ENCODE results near the gene RUNX1. TPM values are rescaled to one million over a fixed set of nuclear protein-coding genes. Genes with fewer than 3 reads are reported as not detected.

Gene RUNX1
- total RNA-seq, 2 donors from 2014 or later, result 23.0 to 25.8 TPM

GRCh38 chr21:34939673-34940331 lies 109.3 kb downstream of the RUNX1 start:
- Histone ChIP-seq H3K4me1 (replicated peaks) (no peaks in the 10 kb centered on the region), H3K4me3 (no peak overlapping the region), H3K27me3 (replicated peaks; ENCODE audit: insufficient read depth) (no peaks in the 10 kb centered on the region), H3K36me3 (no peaks in the 10 kb centered on the region), H3K9me3 (no peaks in the 10 kb centered on the region), H3K27ac (no peak overlapping the region)
- intact Hi-C loops (cut with DNase I), result no loop called here
- TF ChIP-seq POLR2A (IDR thresholded peaks at IDR 0.05) (no peak), POLR2AphosphoS5 (IDR thresholded peaks at IDR 0.05) (no peak)
- TF ChIP-seq, protein P1, sequence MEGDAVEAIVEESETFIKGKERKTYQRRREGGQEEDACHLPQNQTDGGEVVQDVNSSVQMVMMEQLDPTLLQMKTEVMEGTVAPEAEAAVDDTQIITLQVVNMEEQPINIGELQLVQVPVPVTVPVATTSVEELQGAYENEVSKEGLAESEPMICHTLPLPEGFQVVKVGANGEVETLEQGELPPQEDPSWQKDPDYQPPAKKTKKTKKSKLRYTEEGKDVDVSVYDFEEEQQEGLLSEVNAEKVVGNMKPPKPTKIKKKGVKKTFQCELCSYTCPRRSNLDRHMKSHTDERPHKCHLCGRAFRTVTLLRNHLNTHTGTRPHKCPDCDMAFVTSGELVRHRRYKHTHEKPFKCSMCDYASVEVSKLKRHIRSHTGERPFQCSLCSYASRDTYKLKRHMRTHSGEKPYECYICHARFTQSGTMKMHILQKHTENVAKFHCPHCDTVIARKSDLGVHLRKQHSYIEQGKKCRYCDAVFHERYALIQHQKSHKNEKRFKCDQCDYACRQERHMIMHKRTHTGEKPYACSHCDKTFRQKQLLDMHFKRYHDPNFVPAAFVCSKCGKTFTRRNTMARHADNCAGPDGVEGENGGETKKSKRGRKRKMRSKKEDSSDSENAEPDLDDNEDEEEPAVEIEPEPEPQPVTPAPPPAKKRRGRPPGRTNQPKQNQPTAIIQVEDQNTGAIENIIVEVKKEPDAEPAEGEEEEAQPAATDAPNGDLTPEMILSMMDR (IDR thresholded peaks at IDR 0.05), result no peak
- 79% methylated on average over 6 of the region's 6 CpGs for WGBS
- DNase-seq (ENCODE audit: low spot score), result no peak

- WGBS, result 58% methylated on average over 2 of the region's 2 CpGs
- no peaks in the 10 kb centered on the region for H3K27me3 ChIP-seq (replicated peaks; ENCODE audit: insufficient read depth)
- no peaks in the 10 kb centered on the region for H3K4me1 ChIP-seq (replicated peaks)
- no peaks in the 10 kb centered on the region for H3K36me3 ChIP-seq
- H3K4me3 ChIP-seq, result no peak overlapping the region
- H3K9me3 ChIP-seq, result no peaks in the 10 kb centered on the region
- no peak for TF ChIP-seq POLR2AphosphoS5 (IDR thresholded peaks at IDR 0.05)
- no peak for TF ChIP-seq POLR2A (IDR thresholded peaks at IDR 0.05)
- TF ChIP-seq, protein P1 (IDR thresholded peaks at IDR 0.05), result no peak
- H3K27ac ChIP-seq, result no peak overlapping the region
- intact Hi-C loops (cut with DNase I), result no loop called here
- DNase-seq (ENCODE audit: low spot score), result no peak
Measured at GRCh38 chr21:34938089-34938764, 110.9 kb downstream of the RUNX1 start.

- Histone ChIP-seq H3K4me1 (replicated peaks) (no peaks in the 10 kb centered on the region), H3K27me3 (replicated peaks; ENCODE audit: insufficient read depth) (no peaks in the 10 kb centered on the region), H3K27ac (no peak overlapping the region), H3K4me3 (no peak overlapping the region), H3K36me3 (no peaks in the 10 kb centered on the region), H3K9me3 (no peaks in the 10 kb centered on the region)
- DNase-seq (ENCODE audit: low spot score), result no peak
- TF ChIP-seq POLR2A (IDR thresholded peaks at IDR 0.05) (no peak), POLR2AphosphoS5 (IDR thresholded peaks at IDR 0.05) (no peak)
- TF ChIP-seq, protein P1 (IDR thresholded peaks at IDR 0.05), result no peak
- 78% methylated on average over 4 of the region's 4 CpGs for WGBS
- intact Hi-C loops (cut with DNase I), result no loop called here
Measured at GRCh38 chr21:34936883-34937563, 112.1 kb downstream of the RUNX1 start.

DNA sequence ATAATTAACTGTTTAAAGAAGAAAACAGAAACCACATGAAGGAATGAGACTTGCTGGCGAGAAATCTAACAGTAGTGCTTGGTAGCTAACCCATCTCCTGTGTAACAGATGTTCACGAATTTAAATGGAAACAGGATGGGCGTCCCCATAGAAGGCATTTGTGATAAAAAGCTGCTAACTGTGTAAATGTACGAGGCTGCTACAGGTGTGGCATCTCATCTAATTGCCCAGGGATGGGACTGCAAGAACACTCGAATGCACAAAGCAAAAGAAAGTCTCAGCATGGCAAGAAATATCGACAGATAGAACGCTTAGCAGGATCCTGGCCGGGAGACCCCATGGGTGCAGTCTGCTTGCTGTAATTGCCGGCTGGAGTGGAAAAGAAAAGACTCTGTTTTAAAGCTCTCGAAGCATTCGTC lies 112.7 kb downstream of the RUNX1 start:
- 57% methylated on average over 11 of the region's 11 CpGs for WGBS
- Histone ChIP-seq H3K36me3 (no peaks in the 10 kb centered on the region), H3K4me1 (replicated peaks) (no peaks in the 10 kb centered on the region), H3K9me3 (no peaks in the 10 kb centered on the region), H3K27ac (no peak overlapping the region), H3K4me3 (no peak overlapping the region), H3K27me3 (replicated peaks; ENCODE audit: insufficient read depth) (no peaks in the 10 kb centered on the region)
- TF ChIP-seq POLR2AphosphoS5 (IDR thresholded peaks at IDR 0.05) (no peak), POLR2A (IDR thresholded peaks at IDR 0.05) (no peak)
- TF ChIP-seq, protein P1 (IDR thresholded peaks at IDR 0.05), result no peak
- DNase-seq (ENCODE audit: low spot score), result no peak
- intact Hi-C loops (cut with DNase I), result no loop called here
